Type B pancreatic cell (in vitro differentiated cells): Measurements from ENCODE around the gene SSNA1. TPM values are rescaled to one million over a fixed set of nuclear protein-coding genes. Genes with fewer than 3 reads are reported as not detected.
A peak's percentile ranks its signal among the peaks of the same experiment; 100 is the strongest.

Experiments
- DNase-seq: peaks from one replicate; pipeline ENCODE4 v3.0.0; 2021; ENCODE audit warnings: mixed read lengths; ENCODE audit not compliant: unreplicated experiment; ENCODE audit errors: extremely low spot score
- H3K27ac Mint-ChIP-seq: 2 replicates; pipeline ENCODE4 v1.8.0; 2021; ENCODE audit warnings: mild to moderate bottlenecking, mixed read lengths
- H3K27me3 Mint-ChIP-seq: 2 replicates; pipeline ENCODE4 v1.8.0; 2021; ENCODE audit warnings: mixed read lengths
- H3K36me3 Mint-ChIP-seq: 2 replicates; pipeline ENCODE4 v1.8.0; 2021; ENCODE audit warnings: mixed read lengths
- H3K4me1 Mint-ChIP-seq: one replicate; pipeline ENCODE4 v1.8.0; 2021; ENCODE audit warnings: mixed read lengths; ENCODE audit not compliant: unreplicated experiment
- H3K4me3 Mint-ChIP-seq: 2 replicates; pipeline ENCODE4 v1.8.0; 2021; ENCODE audit warnings: mild to moderate bottlenecking, mixed read lengths
- H3K9me3 Mint-ChIP-seq: 2 replicates; pipeline ENCODE4 v1.8.0; 2021; ENCODE audit warnings: mixed read lengths
- CTCF ChIP-seq: fragments of 200-600 bp; sonication (generic); conservative IDR thresholded peaks from 2 replicates; pipeline ENCODE4 v1.5.0; 2021; ENCODE audit warnings: antibody characterized with exemption, mild to moderate bottlenecking
- total RNA-seq: library from RNA; stranded (reverse); gene quantifications from 2 replicates; pipeline ENCODE4 v1.2.1, GENCODE V29; 2021; ENCODE audit warnings: low replicate concordance

The SSNA1 gene
- total RNA-seq, 1 donor from 2014 or later: 64.9 TPM

GRCh38 chr9:137182836-137183235 lies 5.6 kb upstream of the SSNA1 start:
- H3K9me3 Mint-ChIP-seq: no peaks in the 10 kb centered on the region
- no peak for DNase-seq
- no peaks in the 10 kb centered on the region for H3K36me3 Mint-ChIP-seq
- no peak overlapping the region for H3K4me3 Mint-ChIP-seq
- no peak overlapping the region for H3K27ac Mint-ChIP-seq
- peaks cover 5% of the 10 kb centered on the region for H3K4me1 Mint-ChIP-seq
- no peak for TF ChIP-seq CTCF
- no peaks in the 10 kb centered on the region for H3K27me3 Mint-ChIP-seq

- H3K4me1 Mint-ChIP-seq: peaks cover 5% of the 10 kb centered on the region
- DNase-seq: no peak
- no peaks in the 10 kb centered on the region for H3K9me3 Mint-ChIP-seq
- no peaks in the 10 kb centered on the region for H3K27me3 Mint-ChIP-seq
- H3K4me3 Mint-ChIP-seq: no peak overlapping the region
- no peaks in the 10 kb centered on the region for H3K36me3 Mint-ChIP-seq
- H3K27ac Mint-ChIP-seq: no peak overlapping the region
- no peak for TF ChIP-seq CTCF
These were observed 4.4 kb upstream of the SSNA1 start for GRCh38 chr9:137183980-137184595.

GRCh38 chr9:137184881-137185660 lies 3.4 kb upstream of the SSNA1 start:
- DNase-seq: no peak
- Mint-ChIP-seq H3K36me3 (no peaks in the 10 kb centered on the region), H3K27ac (no peak overlapping the region), H3K27me3 (no peaks in the 10 kb centered on the region), H3K4me3 (no peak overlapping the region), H3K4me1 (peaks cover 5% of the 10 kb centered on the region), H3K9me3 (no peaks in the 10 kb centered on the region)
- TF ChIP-seq CTCF: no peak

- no peaks in the 10 kb centered on the region for H3K9me3 Mint-ChIP-seq
- no peaks in the 10 kb centered on the region for H3K27me3 Mint-ChIP-seq
- H3K36me3 Mint-ChIP-seq: no peaks in the 10 kb centered on the region
- peaks cover 5% of the 10 kb centered on the region for H3K4me1 Mint-ChIP-seq
- H3K27ac Mint-ChIP-seq: no peak overlapping the region
- no peak overlapping the region for H3K4me3 Mint-ChIP-seq
- DNase-seq: no peak
- no peak for TF ChIP-seq CTCF
These were observed 2.6 kb upstream of the SSNA1 start for GRCh38 chr9:137185921-137186320.

- no peaks in the 10 kb centered on the region for H3K27me3 Mint-ChIP-seq
- no peak for DNase-seq
- H3K27ac Mint-ChIP-seq: peak overlapping the region; percentile 59
- peak overlapping the region; percentile 91 for H3K4me3 Mint-ChIP-seq
- no peaks in the 10 kb centered on the region for H3K36me3 Mint-ChIP-seq
- peaks cover 5% of the 10 kb centered on the region for H3K4me1 Mint-ChIP-seq
- no peaks in the 10 kb centered on the region for H3K9me3 Mint-ChIP-seq
- TF ChIP-seq CTCF: no peak
These were observed 2.1 kb upstream of the SSNA1 start for GRCh38 chr9:137186385-137186784.
